Tibial nerve (tissue), 3 donors: ENCODE data around the gene SYT4.

Source experiments
- CTCF ChIP-seq, 5 experiments: fragments of 200-600 bp in 3 of 5; fragments of 450-650 bp in 2 of 5; sonication (generic) in 3 of 5; IDR thresholded peaks; one replicate each; pipeline ENCODE4 v1.5.1; 2016 to 2019; ENCODE audit warnings: antibody characterized with exemption in 5 of 5, mild to moderate bottlenecking in 3 of 5, moderate library complexity in 2 of 5
- POLR2A ChIP-seq, 2 donors: fragments of 450-650 bp; IDR thresholded peaks; one replicate each; pipeline ENCODE4 v1.6.1; 2017; ENCODE audit warnings: antibody characterized with exemption in 2 of 2, mild to moderate bottlenecking in 2 of 2, moderate library complexity in 2 of 2

- no peak for TF ChIP-seq CTCF (IDR thresholded peaks at IDR 0.05)
- TF ChIP-seq POLR2A (IDR thresholded peaks at IDR 0.05), result no peak
Observed at GRCh38 chr18:43267818-43268217, 9.5 kb downstream of the SYT4 start.
